GM18519 (cell line): ENCODE data around the gene ARVCF.

Experiments used
- ATAC-seq: cut with Tn5 transposase; IDR thresholded peaks from one replicate; pipeline ENCODE4 v1.9.1; 2021; ENCODE audit warnings: mild to moderate bottlenecking, moderate library complexity; ENCODE audit not compliant: unreplicated experiment, low FRiP score

The ARVCF gene

DNA sequence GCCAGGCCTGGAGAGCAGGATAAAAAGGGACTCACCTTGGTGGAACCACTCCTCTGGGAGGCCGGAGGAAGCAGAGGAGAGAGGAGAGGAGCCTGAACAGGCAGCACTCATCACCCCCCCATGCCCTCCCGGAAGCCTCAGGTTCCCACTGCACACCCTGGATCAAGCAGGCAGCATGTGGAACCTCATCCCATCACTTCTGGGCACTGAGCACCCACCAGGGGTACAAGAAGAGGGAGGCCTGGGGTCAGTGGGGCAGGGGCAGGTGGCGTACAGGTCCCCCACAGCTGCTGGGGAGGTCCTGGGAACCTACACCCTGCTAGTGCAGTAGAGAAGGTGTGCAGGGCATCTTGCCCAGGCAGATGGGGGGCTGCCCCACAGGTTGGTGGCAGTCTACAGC lies 40.0 kb downstream of the ARVCF start:
- no peak for ATAC-seq

DNA sequence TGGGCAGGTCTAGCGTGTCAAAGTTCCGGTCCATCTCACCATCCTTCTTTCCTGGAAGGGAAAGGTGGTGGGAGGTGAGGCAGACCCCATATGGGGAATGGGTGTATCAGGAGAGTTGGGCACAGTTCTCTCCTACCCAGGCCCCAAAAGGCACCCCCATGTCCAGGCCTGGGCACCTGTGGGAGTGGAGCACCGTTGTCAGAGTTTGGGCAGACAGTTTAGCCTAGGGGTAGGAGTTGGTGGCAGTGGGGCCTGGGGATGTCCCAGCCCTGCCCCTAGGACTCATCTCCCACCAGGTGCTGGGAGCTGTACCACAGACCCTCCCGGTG lies 41.0 kb downstream of the ARVCF start:
- no peak for ATAC-seq

- ATAC-seq = no peak
Measured at GRCh38 chr22:19974935-19975706, 41.5 kb downstream of the ARVCF start.

GRCh38 chr22:19974268-19974861 lies 42.3 kb downstream of the ARVCF start:
- ATAC-seq = no peak

- no peak for ATAC-seq
Measured at GRCh38 chr22:19973551-19974267, 42.9 kb downstream of the ARVCF start.

GRCh38 chr22:19972652-19973550 lies 43.7 kb downstream of the ARVCF start:
- ATAC-seq = no peak

DNA sequence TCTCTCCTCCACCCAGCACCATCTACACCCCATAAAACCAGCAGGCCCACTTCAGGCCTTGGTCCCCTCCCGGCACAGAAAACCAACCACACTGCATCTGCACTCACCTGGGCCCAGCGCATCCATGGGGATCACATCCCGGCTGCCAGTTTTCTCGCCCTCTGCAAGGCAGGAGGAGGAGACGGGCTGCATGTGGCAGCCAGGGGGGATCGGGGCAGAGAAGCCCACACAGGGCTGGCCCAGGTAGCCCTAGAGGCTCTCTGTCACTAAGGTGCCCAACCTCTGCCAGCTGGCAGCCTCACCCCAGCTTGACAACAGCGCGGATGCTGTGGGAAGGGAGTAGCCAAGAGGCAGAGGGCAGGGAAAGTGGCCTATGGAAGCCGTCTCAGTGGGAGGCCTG lies 44.4 kb downstream of the ARVCF start:
- no peak for ATAC-seq

GRCh38 chr22:19971276-19972124 lies 45.1 kb downstream of the ARVCF start:
- no peak for ATAC-seq

DNA sequence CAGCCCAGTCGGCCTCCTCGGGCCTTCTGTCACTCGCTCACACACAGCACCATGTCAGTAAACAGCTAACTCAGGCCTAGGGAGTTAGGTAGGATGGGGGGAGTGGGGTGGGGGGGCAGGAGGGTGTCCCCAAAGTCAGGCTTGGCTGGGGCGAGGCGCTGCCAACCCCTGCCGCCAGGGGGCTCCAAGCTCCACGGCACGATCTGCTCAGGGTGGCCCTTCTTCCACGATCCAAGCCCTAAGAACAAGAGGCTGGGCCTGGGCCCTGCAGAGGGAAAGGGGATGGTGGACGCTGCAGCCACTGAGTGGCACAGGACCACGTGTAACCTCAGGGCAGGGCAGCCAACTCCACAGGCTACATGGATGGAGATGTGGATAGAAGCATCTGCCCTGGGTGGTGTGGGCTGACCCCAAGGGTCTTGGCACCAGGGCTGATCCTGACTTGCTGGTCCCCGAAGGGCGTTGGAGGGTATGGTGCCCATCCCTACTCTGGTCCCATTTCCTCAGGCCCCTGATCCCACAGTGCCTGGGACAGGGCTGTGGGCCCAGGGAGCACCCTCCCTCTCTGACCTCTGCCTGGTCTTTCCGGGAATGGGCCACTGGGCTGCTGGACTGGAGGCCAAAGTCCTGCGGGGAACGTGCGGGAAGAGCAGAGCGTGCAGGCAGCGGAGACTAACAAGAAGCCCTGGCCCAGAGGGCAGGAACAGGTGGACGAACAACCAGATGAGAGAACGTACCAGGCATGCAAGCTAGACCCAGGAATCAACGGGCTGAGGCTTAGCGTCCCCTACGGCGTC lies 45.9 kb downstream of the ARVCF start:
- ATAC-seq = no peak

- no peak for ATAC-seq
Measured at GRCh38 chr22:19970031-19970478, 46.6 kb downstream of the ARVCF start.

DNA sequence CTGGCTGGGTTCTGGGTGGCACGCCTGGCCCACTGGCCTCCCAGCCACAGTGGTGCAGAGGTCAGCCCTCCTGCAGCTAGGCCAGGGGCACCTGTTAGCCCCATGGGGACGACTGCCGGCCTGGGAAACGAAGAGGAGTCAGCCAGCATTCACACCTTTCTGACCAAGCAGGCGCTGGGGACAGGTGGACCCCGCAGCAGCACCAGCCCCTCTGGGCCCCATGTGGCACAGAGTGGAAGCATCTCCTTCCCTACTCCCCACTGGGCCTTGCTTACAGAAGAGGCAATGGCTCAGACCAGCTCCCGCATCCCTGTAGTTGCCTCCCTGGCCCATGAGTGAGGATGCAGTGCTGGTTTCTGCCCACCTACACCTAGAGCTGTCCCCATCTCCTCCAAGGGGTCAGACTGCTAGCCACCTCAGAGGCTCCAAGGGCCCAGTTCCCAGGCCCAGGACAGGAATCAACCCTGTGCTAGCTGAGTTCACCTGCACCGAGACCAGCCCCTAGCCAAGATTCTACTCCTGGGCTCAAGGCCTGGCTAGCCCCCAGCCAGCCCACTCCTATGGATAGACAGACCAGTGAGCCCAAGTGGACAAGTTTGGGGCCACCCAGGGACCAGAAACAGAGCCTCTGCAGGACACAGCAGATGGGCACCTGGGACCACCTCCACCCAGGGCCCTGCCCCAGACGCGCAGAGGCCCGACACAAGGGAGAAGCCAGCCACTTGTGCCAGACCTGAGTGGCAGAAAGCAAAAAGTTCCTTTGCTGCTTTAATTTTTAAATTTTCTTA lies 47.3 kb downstream of the ARVCF start:
- ATAC-seq = no peak

DNA sequence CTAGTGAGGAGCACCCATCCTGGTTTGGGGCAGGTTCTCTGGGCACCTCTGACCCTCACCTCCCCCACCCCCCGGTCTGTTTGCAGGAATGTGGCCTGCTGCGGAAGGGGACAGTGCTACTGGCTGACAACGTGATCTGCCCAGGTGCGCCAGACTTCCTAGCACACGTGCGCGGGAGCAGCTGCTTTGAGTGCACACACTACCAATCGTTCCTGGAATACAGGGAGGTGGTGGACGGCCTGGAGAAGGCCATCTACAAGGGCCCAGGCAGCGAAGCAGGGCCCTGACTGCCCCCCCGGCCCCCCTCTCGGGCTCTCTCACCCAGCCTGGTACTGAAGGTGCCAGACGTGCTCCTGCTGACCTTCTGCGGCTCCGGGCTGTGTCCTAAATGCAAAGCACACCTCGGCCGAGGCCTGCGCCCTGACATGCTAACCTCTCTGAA lies 48.2 kb downstream of the ARVCF start:
- ATAC-seq = no peak

DNA sequence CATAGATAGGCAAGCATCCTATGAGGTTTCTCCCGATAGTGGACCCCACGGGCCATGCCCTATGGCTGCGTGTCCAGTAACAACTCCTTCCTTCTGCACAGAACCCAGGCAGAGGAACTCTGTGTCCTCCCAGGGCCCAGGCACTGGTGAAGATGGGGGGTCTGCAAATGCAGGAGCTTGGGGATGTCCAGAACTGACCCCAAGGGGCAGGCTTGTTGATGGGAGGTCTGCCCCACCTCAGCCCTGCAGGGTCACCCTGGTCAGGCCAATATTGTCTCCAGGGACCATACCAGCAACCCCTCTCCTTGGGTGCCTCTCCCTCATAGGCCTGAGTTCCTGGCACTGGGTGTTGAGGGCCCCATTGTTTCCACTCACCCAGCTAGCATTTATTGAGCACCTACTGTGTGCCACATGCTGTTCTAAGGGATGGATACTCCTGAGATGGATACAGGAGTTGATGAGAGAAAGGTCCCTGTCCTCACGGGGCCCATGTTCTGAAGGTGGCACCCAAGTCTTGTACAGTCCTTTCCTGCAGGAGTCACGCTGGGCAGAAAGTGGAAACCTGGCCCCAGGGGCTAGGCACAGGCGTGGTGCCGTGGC lies 48.7 kb downstream of the ARVCF start:
- ATAC-seq = no peak

DNA sequence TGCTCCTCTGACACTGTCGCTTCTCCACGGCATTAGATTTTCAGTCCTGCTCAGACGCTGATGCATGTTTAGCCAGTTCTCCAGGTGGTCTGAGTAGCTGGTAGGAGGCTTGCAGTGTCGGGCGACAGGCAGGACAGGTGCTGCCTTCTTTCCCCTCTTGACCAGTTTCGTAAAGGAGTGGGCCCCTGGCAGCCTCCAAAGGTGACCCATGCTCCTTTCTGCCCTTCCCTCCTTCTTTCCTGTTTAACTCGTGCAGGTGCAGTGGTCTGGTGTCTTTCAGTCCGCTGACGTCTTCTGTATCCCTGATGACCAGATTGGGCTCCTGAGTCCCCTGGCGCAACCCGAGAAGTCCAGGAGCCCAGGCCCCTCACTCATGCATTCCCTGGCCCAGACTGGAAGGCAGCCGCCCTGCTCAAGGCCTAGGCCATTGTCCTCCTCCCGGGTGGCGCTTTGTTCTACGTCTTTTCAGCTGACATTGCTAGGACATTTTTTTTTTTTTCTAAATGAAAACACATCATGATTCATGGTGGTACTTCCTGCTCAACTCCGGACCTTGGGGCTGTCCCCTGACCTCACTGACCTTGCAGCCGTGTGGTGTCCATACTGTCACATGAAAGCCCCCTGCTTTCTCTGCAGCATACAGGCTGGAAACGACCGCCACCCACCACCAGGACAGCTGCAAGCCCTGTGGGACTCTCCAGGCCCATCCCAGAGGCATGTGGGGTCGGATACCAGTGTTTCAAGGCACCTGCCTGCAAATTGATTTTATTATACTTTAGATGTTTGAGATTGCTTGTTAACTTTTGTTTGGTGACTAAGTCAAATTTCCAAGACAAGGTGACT lies 49.5 kb downstream of the ARVCF start:
- ATAC-seq = no peak

- no peak for ATAC-seq
Measured at GRCh38 chr22:19965771-19966709, 50.6 kb downstream of the ARVCF start.
